ENCODE measurements around the gene ZFP42.

- TF ChIP-seq CTCF (IDR thresholded peaks at IDR 0.05 in 4 of 5, conservative IDR thresholded peaks at IDR 0.05 in 1 of 5) = no peak
- no peak for TF ChIP-seq POLR2A (IDR thresholded peaks at IDR 0.05)
These were observed 46.1 kb downstream of the ZFP42 start for GRCh38 chr4:188041721-188042120.
